Nasal cavity respiratory epithelium epithelial cell of viscerocranial mucosa (primary cell): ENCODE data around the gene TUBGCP5. TPM values are rescaled to one million over a fixed set of nuclear protein-coding genes. Genes with fewer than 3 reads are reported as not detected.

Experiments used
- total RNA-seq: library from RNA; depleted of rRNA; stranded (reverse); fragments of >200 nt; gene quantifications from 2 replicates; pipeline ENCODE4 v1.2.3, GENCODE V29; 2014

Gene TUBGCP5
- 10.3 and 21.1 TPM in 2 replicates for total RNA-seq

GRCh38 chr15:23039143-23039916 lies at the start of gene TUBGCP5:
Gene TUBGCP5 (minus strand): TSS chr15:23039569. CDS start chr15:23039543, 26 bp downstream.

GRCh38 chr15:22980189-22981050 lies 58.9 kb downstream of the TUBGCP5 start, which contains the start of gene CYFIP1:
Gene CYFIP1 (minus strand): TSS chr15:22980368. CDS start chr15:22947285, 33,083 bp downstream.

Other genes with a start within 250 kb of the TUBGCP5 start
- 62.5 and 69.7 TPM in 2 replicates for gene NIPA2, start 200.9 kb downstream of the TUBGCP5 start, total RNA-seq
- gene CYFIP1, start 59.2 kb downstream of the TUBGCP5 start, total RNA-seq = 50.6 and 113 TPM in 2 replicates
- not detected in 2 replicates for gene GOLGA6L1, start 97.3 kb upstream of the TUBGCP5 start, total RNA-seq